Activated naive CD4-positive, alpha-beta T cell (primary cell): ENCODE data around the gene YJEFN3.
A peak's percentile ranks its signal among the peaks of the same experiment; 100 is the strongest.

Experiments used
- DNase-seq, 4 experiments: peaks; one replicate each; lab custom pipeline; 2025; lab: John Stamatoyannopoulos, UW

Gene YJEFN3

GRCh38 chr19:19523177-19523576, 5.5 kb upstream of the YJEFN3 start:
- DNase-seq: no peak

- DNase-seq: no peak
Measured at GRCh38 chr19:19524053-19524452, 4.7 kb upstream of the YJEFN3 start.

- DNase-seq: no peak
Measured at GRCh38 chr19:19525611-19526380, 2.9 kb upstream of the YJEFN3 start.

GRCh38 chr19:19526581-19527370, 1.9 kb upstream of the YJEFN3 start:
- DNase-seq: no peak

GRCh38 chr19:19527371-19527656, 1.4 kb upstream of the YJEFN3 start:
- no peak for DNase-seq

- DNase-seq: no peak
Measured at GRCh38 chr19:19527674-19528625, 761 bp upstream of the YJEFN3 start.

GRCh38 chr19:19529783-19530422, 1.2 kb downstream of the YJEFN3 start:
- DNase-seq: no peak

GRCh38 chr19:19530423-19530804, 1.7 kb downstream of the YJEFN3 start:
- DNase-seq: no peak

- DNase-seq: no peak
Measured at GRCh38 chr19:19530889-19531288, 2.2 kb downstream of the YJEFN3 start.

GRCh38 chr19:19531951-19532805, 3.5 kb downstream of the YJEFN3 start:
- peak; percentile 78 to 90 (median 86) for DNase-seq

GRCh38 chr19:19532806-19533701, 4.3 kb downstream of the YJEFN3 start:
- no peak for DNase-seq

- no peak for DNase-seq
Measured at GRCh38 chr19:19533841-19534240, 5.1 kb downstream of the YJEFN3 start.

- DNase-seq: no peak
Measured at GRCh38 chr19:19534556-19535265, 6.0 kb downstream of the YJEFN3 start.

GRCh38 chr19:19535311-19536191, 6.8 kb downstream of the YJEFN3 start:
- no peak for DNase-seq

- DNase-seq: no peak
Measured at GRCh38 chr19:19537075-19538048, 8.7 kb downstream of the YJEFN3 start.

GRCh38 chr19:19538061-19538784, 9.5 kb downstream of the YJEFN3 start, which contains the start of gene CILP2:
Gene CILP2, plus strand, starts transcription at chr19:19538265. Its CDS starts 85 bp downstream, at chr19:19538350.
- peak in 2 of 4 experiments; percentile 21 to 49 for DNase-seq
